HCT116 (cell line): ENCODE results near the gene FCRL2. TPM values are rescaled to one million over a fixed set of nuclear protein-coding genes. Genes with fewer than 3 reads are reported as not detected.

ENCODE experiments used
- ATAC-seq: fragments of 200-7000 bp; cut with Tn5 transposase; 2 replicates; pipeline ENCODE4 v1.9.1; 2020; ENCODE audit warnings: mild to moderate bottlenecking, moderate library complexity
- BruUV-seq: library from RNA; stranded (reverse); fragments of 400-500 nt; replicated peaks from 2 replicates; lab custom pipeline; 2021; lab: Mats Ljungman, UMichigan
- CTCF ChIA-PET: fragments of 300-600 bp; sonication (Branson Sonifier 250); formaldehyde crosslinking; loops from one replicate; lab custom pipeline; 2021; ENCODE audit warnings: antibody characterized with exemption; lab: Charles Lee
- POLR2A ChIA-PET: fragments of 300-600, 350-600 bp; sonication (Branson Sonifier 250); formaldehyde crosslinking; loops from one replicate; lab custom pipeline; 2021; ENCODE audit warnings: antibody characterized with exemption; lab: Charles Lee
- RAD21 ChIA-PET, 2 experiments: fragments of 300-600 bp; sonication (Branson Sonifier 250); formaldehyde crosslinking; loops; one replicate each; lab custom pipeline; 2023; ENCODE audit warnings: low total read pairs in 2 of 2; ENCODE audit not compliant: uncharacterized antibody in 2 of 2, unreplicated experiment in 2 of 2, low non-redundant PET in 1 of 2; lab: Charles Lee
- DNase-seq: peaks from one replicate; pipeline ENCODE4 v3.0.0-alpha.2; 2010; ENCODE audit warnings: low read depth, low spot score
- H2AFZ ChIP-seq: fragments of 200-600 bp; shearing (Covaris generic), sonication (generic); 2 replicates; pipeline ENCODE4 v1.6.1; 2017; ENCODE audit warnings: low read depth, mixed run types, mixed read lengths, antibody characterized with exemption, low read length; ENCODE audit not compliant: poor library complexity, severe bottlenecking
- H3K27ac ChIP-seq: 2 replicates; pipeline ENCODE4 v1.5.1; 2012; ENCODE audit warnings: low read depth, low read length
- H3K27me3 ChIP-seq: fragments of 200-600 bp; sonication (generic); 2 replicates; pipeline ENCODE4 v1.6.1; 2016; ENCODE audit warnings: mixed run types, low read length, mixed read lengths; ENCODE audit not compliant: insufficient read depth
- H3K36me3 ChIP-seq, 2 experiments: fragments of 200-500 bp in 1 of 2; fragments of 200-600 bp in 1 of 2; sonication (Bioruptor generic) in 1 of 2; sonication (generic) in 1 of 2; 2 replicates each; pipeline versions ENCODE4 v1.5.1 to v1.6.1; 2014 to 2016; ENCODE audit warnings: low read length in 2 of 2, inconsistent platforms in 1 of 2, mixed read lengths in 1 of 2, mixed run types in 1 of 2; ENCODE audit not compliant: insufficient read depth in 2 of 2, control insufficient read depth in 1 of 2
- H3K4me1 ChIP-seq, 2 experiments: fragments of 200-600 bp in 1 of 2; sonication (generic) in 1 of 2; 2 replicates each; pipeline versions ENCODE4 v1.5.1 to v1.6.1; 2012 to 2017; ENCODE audit warnings: low read length in 2 of 2, inconsistent platforms in 1 of 2, mild to moderate bottlenecking in 1 of 2, mixed read lengths in 1 of 2, mixed run types in 1 of 2, moderate library complexity in 1 of 2; ENCODE audit not compliant: insufficient read depth in 2 of 2, control insufficient read depth in 1 of 2
- H3K4me2 ChIP-seq: fragments of 200-600 bp; sonication (generic); 2 replicates; pipeline ENCODE4 v1.6.1; 2017; ENCODE audit warnings: mixed run types, low read length, mixed read lengths
- H3K4me3 ChIP-seq, 2 experiments: fragments of 200-600 bp in 1 of 2; sonication (generic) in 1 of 2; replicated peaks in 1 of 2; 2 replicates each; pipeline ENCODE4 v1.5.1; 2011 to 2016; ENCODE audit warnings: low read length in 2 of 2, control low read depth in 1 of 2, low read depth in 1 of 2, mild to moderate bottlenecking in 1 of 2, mixed read lengths in 1 of 2, mixed run types in 1 of 2
- H3K79me2 ChIP-seq: fragments of 200-600 bp; sonication (generic); 2 replicates; pipeline ENCODE4 v1.6.1; 2017; ENCODE audit warnings: mild to moderate bottlenecking, mixed run types, low read length, moderate library complexity, mixed read lengths; ENCODE audit not compliant: insufficient read depth
- H3K9ac ChIP-seq: fragments of 200-600 bp; sonication (generic); 2 replicates; pipeline ENCODE4 v1.6.1; 2016; ENCODE audit warnings: low read length, mixed read lengths
- H3K9me2 ChIP-seq: fragments of 200-600 bp; sonication (generic), shearing (Covaris generic); 2 replicates; pipeline ENCODE4 v1.6.1; 2017; ENCODE audit warnings: mixed run types, mild to moderate bottlenecking, moderate library complexity; ENCODE audit not compliant: insufficient read depth
- H3K9me3 ChIP-seq, 2 experiments: fragments of 200-500 bp in 1 of 2; fragments of 200-600 bp in 1 of 2; sonication (Bioruptor generic) in 1 of 2; sonication (generic) in 1 of 2; 2 replicates each; pipeline ENCODE4 v1.6.1; 2014 to 2017; ENCODE audit warnings: low read length in 2 of 2, mixed read lengths in 2 of 2, inconsistent platforms in 1 of 2, low read depth in 1 of 2, mild to moderate bottlenecking in 1 of 2, mixed run types in 1 of 2, moderate library complexity in 1 of 2; ENCODE audit not compliant: control insufficient read depth in 1 of 2, insufficient read depth in 1 of 2
- H4K20me1 ChIP-seq: fragments of 200-600 bp; sonication (generic), shearing (Covaris generic); 2 replicates; pipeline ENCODE4 v1.6.1; 2017; ENCODE audit warnings: mixed run types, mild to moderate bottlenecking, moderate library complexity; ENCODE audit not compliant: insufficient read depth
- ATF3 ChIP-seq: IDR thresholded peaks from 2 replicates; pipeline ENCODE4 v1.6.1; 2012
- CEBPB ChIP-seq: IDR thresholded peaks from 2 replicates; pipeline ENCODE4 v1.6.1; 2012; ENCODE audit warnings: low read depth
- EGR1 ChIP-seq: IDR thresholded peaks from 2 replicates; pipeline ENCODE4 v1.6.1; 2012; ENCODE audit warnings: low read depth
- ELF1 ChIP-seq: IDR thresholded peaks from 2 replicates; pipeline ENCODE4 v1.6.1; 2012; ENCODE audit warnings: low read depth, borderline replicate concordance
- EZH2 ChIP-seq: fragments of 200-600 bp; sonication (generic); IDR thresholded peaks from 2 replicates; pipeline ENCODE4 v1.6.1; 2017; ENCODE audit warnings: antibody characterized with exemption, mixed run types
- EZH2phosphoT487 ChIP-seq: fragments of 200-600 bp; IDR thresholded peaks from 2 replicates; pipeline ENCODE4 v1.6.1; 2018; ENCODE audit warnings: antibody characterized with exemption, borderline replicate concordance
- FOSL1 ChIP-seq: IDR thresholded peaks from 2 replicates; pipeline ENCODE4 v1.6.1; 2012; ENCODE audit warnings: low read depth
- JUND ChIP-seq: IDR thresholded peaks from 2 replicates; pipeline ENCODE4 v1.6.1; 2012
- MAX ChIP-seq: IDR thresholded peaks from 2 replicates; pipeline ENCODE4 v1.6.1; 2012
- POLR2A ChIP-seq: IDR thresholded peaks from 2 replicates; pipeline ENCODE4 v1.7.0; 2011; ENCODE audit warnings: borderline replicate concordance; ENCODE audit not compliant: insufficient read depth, insufficient read length; ENCODE audit errors: extremely low read depth
- POLR2AphosphoS5 ChIP-seq: IDR thresholded peaks from 2 replicates; pipeline ENCODE4 v1.6.1; 2011; ENCODE audit warnings: mild to moderate bottlenecking, low read depth, low read length, moderate library complexity
- RAD21 ChIP-seq: IDR thresholded peaks from 2 replicates; pipeline ENCODE4 v1.6.1; 2012; ENCODE audit warnings: low read depth, mild to moderate bottlenecking
- SIN3A ChIP-seq: IDR thresholded peaks from 2 replicates; pipeline ENCODE4 v1.6.1; 2012; ENCODE audit warnings: low read depth
- SP1 ChIP-seq: IDR thresholded peaks from 2 replicates; pipeline ENCODE4 v1.6.1; 2012; ENCODE audit warnings: low read depth
- SRF ChIP-seq: IDR thresholded peaks from 2 replicates; pipeline ENCODE4 v1.6.1; 2012; ENCODE audit warnings: low read depth
- TCF7L2 ChIP-seq: IDR thresholded peaks from 2 replicates; pipeline ENCODE4 v1.7.0; 2011; ENCODE audit warnings: borderline replicate concordance, inconsistent platforms; ENCODE audit not compliant: insufficient read depth, insufficient read length; ENCODE audit errors: extremely low read depth
- YY1 ChIP-seq: IDR thresholded peaks from 2 replicates; pipeline ENCODE4 v1.6.1; 2011; ENCODE audit warnings: low read length, low read depth, moderate library complexity, mild to moderate bottlenecking; ENCODE audit not compliant: insufficient replicate concordance; ENCODE audit errors: extremely low read depth
- ZNF274 ChIP-seq: fragments of 200-500 bp; sonication (Bioruptor generic); IDR thresholded peaks from 2 replicates; pipeline ENCODE4 v1.6.1; 2014; ENCODE audit warnings: mild to moderate bottlenecking, low read depth, low read length, inconsistent platforms
- intact Hi-C: fragments of 100-400 bp; cut with micrococcal nuclease; formaldehyde crosslinking; loops from 2 replicates; pipeline ENCODE4 v1.10.0; 2022
- total RNA-seq: library from RNA; stranded (reverse); gene quantifications from one replicate; pipeline ENCODE4 v1.2.1, GENCODE V29; 2021; ENCODE audit not compliant: unreplicated experiment

The FCRL2 gene
- total RNA-seq, 1 experiment from 2014 or later, result not detected

GRCh38 chr1:157803851-157804250, 26.9 kb upstream of the FCRL2 start:
- Histone ChIP-seq H3K9me2 (no peaks in the 10 kb centered on the region), H3K4me3 (no peak overlapping the region), H2AFZ (no peak overlapping the region), H3K4me2 (no peak overlapping the region)
- RAD21 ChIA-PET, result no interaction called here
- ATAC-seq, result no peak
- no TSS peak for BruUV-seq
- TF ChIP-seq ZNF274 (no peak), TCF7L2 (no peak), JUND (no peak), SP1 (no peak), EGR1 (no peak), ELF1 (no peak), ATF3 (no peak), FOSL1 (no peak)
- TF ChIP-seq, all 23 proteins: peak for 0
- no peaks in the 10 kb centered on the region for H3K36me3 ChIP-seq
- ChIA-PET POLR2A (no interaction called here), CTCF (no interaction called here)
- intact Hi-C loops, result no loop called here
- no peak overlapping the region for H3K9ac ChIP-seq
- no peak for DNase-seq
- no peaks in the 10 kb centered on the region for H4K20me1 ChIP-seq
- no peaks in the 10 kb centered on the region for H3K79me2 ChIP-seq
- H3K4me1 ChIP-seq, result no peaks in the 10 kb centered on the region
- H3K27me3 ChIP-seq, result peaks cover 44% of the 10 kb centered on the region
- no peak overlapping the region for H3K27ac ChIP-seq
- no peaks in the 10 kb centered on the region for H3K9me3 ChIP-seq

- Histone ChIP-seq H3K27me3 (peaks cover 25% of the 10 kb centered on the region; the same call in 1 of the 2 replicates), H3K9ac (no peak overlapping the region), H4K20me1 (no peaks in the 10 kb centered on the region), H3K9me3 (no peaks in the 10 kb centered on the region), H3K4me1 (no peaks in the 10 kb centered on the region), H3K79me2 (no peaks in the 10 kb centered on the region), H3K27ac (no peak overlapping the region), H3K4me2 (no peak overlapping the region), H2AFZ (no peak overlapping the region), H3K4me3 (no peak overlapping the region)
- CTCF ChIA-PET, result no interaction called here
- intact Hi-C loops, result no loop called here
- ATAC-seq (no peak), DNase-seq (no peak)
- RAD21 ChIA-PET, result no interaction called here
- POLR2A ChIA-PET, result no interaction called here
- TF ChIP-seq SP1, result no peak
- no peak for TF ChIP-seq TCF7L2
- no peak for TF ChIP-seq EZH2phosphoT487
- no peak for TF ChIP-seq POLR2AphosphoS5
- no peak for TF ChIP-seq CEBPB
- no peak for TF ChIP-seq ZNF274
- TF ChIP-seq EGR1, result no peak
- no peak for TF ChIP-seq JUND
- no peak for TF ChIP-seq ATF3
- TF ChIP-seq YY1, result no peak
- no peak for TF ChIP-seq RAD21
- TF ChIP-seq POLR2A, result no peak
- TF ChIP-seq EZH2, result no peak
- no peak for TF ChIP-seq ELF1
- no peak for TF ChIP-seq SRF
- TF ChIP-seq SIN3A, result no peak
- TF ChIP-seq MAX, result no peak
- TF ChIP-seq, all 23 proteins: peak for 0
- H3K36me3 ChIP-seq, result no peaks in the 10 kb centered on the region
- BruUV-seq, result no TSS peak
- H3K9me2 ChIP-seq, result no peaks in the 10 kb centered on the region
Observed at GRCh38 chr1:157799996-157800395, 23.1 kb upstream of the FCRL2 start.
